Fibroblast of skin of left quadriceps (primary cell): ENCODE results near the gene RBCK1.
"Not testable (repeated sequence)": the region's sequence is repeated elsewhere in the genome, so short reads cannot be mapped to it uniquely, and the experiment has no call there.

Experiments
- DNase-seq, 2 experiments: peaks; one replicate each; pipeline ENCODE4 v3.0.0-alpha.2; 2013; ENCODE audit warnings: low read depth in 2 of 2

The RBCK1 gene

DNA sequence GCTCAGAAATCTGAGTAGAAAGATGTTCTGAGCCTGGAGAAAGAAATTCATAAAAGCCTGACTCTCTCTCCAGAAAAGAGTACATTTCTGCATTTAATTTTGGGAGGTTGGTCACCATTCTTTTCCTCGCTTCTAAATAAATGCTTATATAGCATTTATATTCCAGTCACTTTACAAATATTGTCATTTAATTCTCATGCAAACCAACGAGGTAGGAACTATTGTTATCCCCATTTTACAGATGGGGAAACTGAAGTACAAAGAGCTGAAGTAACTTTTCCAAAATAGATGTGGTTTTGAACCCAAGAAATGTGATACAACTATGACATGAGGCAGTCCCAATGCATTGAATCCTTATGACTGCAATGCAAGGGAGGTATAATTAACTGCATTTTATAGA is 32.0 kb upstream of the RBCK1 start:
- DNase-seq: no peak

DNA sequence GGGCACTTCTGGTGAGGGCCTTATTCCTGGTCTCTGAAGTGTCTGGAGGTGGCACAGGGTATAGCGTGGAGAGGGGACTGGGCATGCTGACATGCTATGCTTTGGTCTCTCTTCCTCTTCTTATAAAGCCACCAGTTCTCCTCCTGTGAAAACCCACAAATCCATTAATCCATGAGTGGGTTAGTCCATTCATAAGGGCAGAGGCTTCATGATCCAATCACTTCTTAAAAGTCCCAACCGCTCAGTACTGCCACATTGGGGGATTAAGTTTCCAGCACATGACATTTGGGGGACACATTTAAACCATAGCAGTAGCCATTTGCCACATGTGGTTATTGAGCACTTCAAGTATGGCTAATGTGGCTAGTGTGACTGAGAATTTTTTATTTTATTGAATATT is 31.3 kb upstream of the RBCK1 start:
- no peak for DNase-seq

DNA sequence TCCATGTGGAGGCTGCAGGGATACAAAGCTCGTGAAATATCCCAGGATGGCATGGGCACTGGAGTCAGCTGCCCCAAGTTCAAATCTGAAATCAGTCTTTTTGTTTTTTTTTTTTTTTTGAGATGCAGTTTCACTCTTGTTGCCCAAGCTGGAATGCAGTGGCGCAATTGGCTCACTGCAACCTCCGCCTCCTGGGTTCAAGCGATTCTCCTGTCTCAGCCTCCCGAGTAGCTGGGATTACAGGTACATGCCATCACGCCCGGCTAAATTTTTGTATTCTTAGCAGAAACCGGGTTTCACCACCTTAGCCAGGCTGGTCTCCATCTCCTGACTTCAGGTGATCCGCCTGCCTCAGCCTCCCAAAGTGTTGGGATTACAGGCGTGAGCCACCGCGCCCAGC is 30.5 kb upstream of the RBCK1 start:
- not testable (repeated sequence) for DNase-seq

DNA sequence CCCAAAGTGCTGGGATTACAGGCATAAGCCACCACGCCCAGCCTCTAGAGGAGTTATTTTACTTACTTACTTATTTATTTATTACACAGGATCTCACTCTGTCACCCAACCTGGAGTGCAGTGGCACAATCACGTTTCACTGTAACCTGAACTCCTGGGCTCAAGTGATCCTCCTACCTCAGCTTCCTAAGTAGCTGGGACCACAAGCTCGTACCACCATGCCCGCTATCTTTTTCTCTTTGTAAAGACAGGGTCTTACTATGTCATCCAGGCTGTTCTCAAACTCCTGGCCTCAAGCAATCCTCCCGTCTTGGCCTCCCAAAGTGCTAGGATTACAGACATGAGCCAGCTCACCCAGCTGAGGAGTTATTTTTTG is 29.1 kb upstream of the RBCK1 start:
- DNase-seq: no peak

DNA sequence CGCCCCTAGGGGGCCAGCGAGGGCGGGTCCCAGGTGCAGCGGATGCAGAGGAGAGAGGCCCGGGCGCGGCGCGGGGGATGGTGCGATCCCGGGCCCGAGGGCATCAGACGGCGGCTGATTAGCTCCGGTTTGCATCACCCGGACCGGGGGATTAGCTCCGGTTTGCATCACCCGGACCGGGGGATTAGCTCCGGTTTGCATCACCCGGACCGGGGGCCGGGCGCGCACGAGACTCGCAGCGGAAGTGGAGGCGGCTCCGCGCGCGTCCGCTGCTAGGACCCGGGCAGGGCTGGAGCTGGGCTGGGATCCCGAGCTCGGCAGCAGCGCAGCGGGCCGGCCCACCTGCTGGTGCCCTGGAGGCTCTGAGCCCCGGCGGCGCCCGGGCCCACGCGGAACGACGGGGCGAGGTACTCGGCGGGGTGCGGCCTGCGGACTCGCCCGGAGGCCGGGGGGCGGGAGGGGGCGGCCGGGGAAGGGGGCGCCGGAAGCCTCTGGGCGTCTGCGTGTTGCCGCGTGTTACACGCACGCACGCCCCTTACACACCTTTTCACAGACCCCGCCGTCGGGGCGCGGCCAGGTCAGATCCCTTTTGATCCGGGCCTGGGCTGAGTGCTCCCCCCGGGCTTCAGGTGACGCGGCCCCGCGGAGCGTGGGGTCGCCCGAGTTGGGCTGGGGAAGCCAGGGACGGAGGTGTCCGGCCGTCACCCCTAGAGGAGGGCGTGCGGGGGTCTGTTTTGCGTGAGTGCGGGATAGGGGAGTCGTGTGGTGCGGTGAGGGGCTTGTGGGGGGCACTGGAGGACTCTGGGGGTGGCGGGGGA is 27.1 kb upstream of the RBCK1 start:
- peak; percentile 45 to 49 for DNase-seq

DNA sequence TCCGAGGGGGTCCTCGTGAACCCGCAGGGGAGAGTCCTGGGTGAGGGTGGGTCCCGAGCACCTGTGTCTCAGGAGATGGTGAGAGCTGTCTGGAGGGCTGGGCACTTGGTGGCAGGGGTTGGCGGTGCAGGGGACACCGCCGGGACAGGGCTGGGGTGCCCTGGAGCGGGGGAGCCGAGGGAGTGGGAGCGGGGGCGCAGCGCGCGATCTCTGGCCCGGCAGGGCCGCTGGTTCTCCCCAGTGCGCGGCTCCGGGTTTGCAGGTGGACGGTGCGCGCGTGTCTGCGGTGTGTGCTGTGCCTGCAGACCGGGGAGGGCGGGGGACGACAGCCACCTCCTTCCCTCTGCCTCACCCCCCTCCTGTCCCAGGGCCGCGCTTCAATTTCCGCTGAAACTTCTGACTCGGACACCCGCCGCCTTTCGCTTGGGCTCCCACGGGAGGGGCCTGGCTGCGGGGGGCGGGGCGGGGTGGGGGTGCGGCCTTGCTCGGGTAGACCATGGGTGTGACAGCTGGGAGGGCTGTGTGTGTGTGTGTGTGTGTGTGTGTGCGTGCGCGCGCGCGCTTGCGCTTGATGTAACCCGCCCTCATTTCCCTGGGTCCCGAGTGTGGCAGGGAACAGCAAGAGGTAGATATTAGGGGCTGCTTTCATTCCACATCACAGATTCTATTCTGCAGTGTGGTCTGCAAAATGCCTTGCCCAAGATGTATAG is 26.4 kb upstream of the RBCK1 start:
- peak; percentile 49 to 52 for DNase-seq

DNA sequence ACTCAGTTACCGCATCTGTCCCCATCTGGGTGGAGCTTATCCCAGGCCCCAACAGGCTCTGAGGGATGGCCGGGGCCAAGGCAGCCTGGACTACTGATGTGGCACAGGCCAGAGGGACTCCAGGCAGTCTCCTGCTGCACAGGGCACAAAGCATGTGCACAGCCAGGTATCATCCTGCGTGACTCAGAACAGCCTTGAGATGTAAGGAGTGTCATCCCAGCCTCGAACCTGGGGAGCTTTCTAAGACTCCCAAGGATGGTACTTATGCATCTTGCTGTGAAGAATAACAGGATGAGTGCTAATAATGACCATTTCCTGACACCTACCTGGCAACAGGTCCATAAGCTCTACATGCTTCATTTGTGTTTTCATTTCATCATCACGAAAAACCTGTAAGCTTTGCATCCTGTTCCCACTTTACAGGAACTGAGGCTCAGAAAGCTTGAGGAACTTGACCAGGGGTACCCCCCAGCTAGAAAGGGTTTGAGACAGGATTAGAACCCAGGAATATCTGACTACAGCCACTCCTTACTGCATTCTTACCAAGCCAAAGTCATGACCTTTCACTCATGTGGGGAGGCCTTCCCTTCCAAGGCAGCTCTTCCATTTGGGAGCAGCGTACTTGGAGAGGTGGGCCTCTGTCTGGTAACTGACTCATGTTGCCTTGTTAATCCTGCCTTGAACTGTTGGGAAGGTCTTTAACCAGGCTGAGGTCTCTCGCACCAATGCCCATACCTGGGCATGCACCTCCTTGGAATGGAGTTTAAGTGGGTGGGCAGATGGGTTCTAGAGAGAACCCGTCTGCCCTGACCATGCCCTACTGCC is 25.6 kb upstream of the RBCK1 start:
- DNase-seq: no peak

DNA sequence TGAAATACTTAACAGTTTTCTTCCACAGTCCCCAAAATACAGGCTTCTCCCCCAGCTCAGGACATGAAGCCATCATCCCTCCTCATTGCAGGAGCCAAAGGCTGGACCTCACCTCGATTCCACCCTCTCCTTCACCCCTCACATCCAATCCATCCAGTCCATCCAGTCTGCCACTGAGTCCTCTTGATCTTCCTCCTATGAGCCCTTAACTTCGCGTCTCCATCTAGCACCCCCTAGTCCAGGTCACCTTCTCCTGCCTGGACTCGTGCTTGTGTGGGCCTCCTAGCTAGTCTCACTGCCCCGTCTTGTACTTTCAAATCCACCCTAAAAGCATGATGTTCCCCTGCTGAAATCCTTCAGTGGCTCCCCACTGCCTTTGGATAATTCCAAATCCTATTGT is 24.2 kb upstream of the RBCK1 start:
- no peak for DNase-seq

DNA sequence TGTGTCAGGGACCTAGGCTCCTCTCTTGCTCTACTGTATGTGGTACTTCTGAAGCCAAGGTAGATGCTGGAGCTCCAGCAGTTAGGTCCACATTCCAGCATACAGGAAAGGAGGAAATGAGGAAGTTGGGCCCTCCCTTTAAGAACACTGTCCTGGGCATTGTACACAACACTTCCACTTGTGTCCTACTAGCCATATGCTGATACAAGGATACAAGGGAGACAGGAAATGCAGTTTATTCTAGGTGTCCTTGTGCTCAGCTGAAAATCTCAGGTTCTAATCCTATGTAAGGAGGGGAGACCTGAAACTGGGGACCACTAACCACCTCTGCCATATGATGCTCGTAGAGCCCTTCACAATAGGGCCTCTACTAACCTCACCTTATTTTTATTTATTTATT is 23.4 kb upstream of the RBCK1 start:
- DNase-seq: no peak

DNA sequence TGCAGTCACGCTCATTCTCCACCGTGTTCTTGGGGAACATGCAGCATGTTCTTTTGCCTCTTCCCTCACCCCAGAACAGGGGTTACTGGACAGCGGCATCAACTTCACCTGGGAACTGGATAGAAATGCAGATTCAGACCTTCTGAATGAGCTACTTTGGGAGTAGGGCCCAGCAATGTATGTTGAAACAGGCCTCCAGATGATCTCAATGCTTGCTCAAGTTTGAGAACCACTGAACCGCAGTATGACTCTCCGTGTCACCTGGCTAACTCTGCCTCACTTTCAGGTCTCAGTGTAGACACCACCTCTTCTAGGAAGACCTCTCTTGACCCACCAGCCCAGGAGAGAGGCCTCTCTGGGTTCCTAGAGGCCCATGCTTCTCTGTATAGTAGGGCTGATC is 22.7 kb upstream of the RBCK1 start:
- no peak for DNase-seq

DNA sequence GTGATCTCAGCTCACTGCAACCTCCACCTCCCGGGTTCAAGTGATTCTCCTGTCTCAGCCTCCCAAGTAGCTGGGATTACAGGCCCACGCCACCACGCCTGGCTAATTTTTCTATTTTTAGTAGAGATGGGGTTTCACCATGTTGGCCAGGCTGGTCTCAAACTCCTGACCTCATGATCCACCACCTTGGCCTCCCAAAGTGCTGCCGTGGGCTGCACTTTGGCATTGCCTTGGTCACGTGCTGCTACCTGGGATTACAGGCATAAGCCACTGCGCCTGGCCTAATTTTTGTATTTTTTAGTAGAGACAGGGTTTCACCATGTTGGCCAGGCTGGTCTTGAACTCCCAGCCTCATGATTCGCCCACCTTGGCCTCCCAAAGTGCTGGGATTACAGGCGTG is 21.5 kb upstream of the RBCK1 start:
- DNase-seq: not testable (repeated sequence)

GRCh38 chr20:387520-387919 is 20.6 kb upstream of the RBCK1 start:
- no peak for DNase-seq

DNA sequence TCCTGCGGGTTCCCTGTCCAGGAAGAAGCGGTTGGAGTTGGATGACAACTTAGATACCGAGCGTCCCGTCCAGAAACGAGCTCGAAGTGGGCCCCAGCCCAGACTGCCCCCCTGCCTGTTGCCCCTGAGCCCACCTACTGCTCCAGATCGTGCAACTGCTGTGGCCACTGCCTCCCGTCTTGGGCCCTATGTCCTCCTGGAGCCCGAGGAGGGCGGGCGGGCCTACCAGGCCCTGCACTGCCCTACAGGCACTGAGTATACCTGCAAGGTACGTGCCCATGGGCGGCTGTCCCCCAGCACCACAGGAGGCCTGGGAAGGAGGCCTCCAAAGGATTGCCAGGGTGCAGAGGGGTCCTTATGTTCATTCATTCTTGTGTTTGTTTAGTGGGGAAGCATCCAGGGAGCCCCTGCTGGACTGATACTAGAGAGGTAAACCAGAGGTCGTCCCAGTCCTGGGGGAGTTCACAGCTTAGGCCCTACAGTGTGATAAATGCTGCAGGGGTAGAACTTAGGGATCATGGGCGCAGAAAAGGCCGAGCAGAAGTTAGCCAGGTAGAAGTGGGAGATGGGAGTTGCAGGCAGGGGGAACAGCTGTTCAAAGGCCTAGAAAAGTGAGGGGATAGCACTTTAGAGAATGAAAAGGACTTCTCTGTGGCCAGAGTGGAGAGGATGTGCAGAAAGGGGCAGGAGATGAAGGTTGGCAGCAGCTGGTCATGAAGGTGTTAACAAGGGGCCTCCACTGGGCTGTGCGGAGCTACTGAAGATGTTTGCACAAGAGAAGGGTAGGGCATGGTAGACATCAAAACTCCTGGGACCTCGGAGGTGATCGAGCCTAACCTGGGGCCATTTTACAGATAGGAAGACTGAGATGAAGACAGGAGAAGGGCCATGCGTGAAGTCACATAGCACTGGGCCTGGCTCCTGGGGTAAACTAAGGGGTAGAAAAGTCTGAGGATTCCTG is 19.8 kb upstream of the RBCK1 start:
- DNase-seq: no peak

- DNase-seq: no peak
Measured at GRCh38 chr20:389220-389619, 18.9 kb upstream of the RBCK1 start.

GRCh38 chr20:391041-391711 is 16.9 kb upstream of the RBCK1 start:
- DNase-seq: no peak

DNA sequence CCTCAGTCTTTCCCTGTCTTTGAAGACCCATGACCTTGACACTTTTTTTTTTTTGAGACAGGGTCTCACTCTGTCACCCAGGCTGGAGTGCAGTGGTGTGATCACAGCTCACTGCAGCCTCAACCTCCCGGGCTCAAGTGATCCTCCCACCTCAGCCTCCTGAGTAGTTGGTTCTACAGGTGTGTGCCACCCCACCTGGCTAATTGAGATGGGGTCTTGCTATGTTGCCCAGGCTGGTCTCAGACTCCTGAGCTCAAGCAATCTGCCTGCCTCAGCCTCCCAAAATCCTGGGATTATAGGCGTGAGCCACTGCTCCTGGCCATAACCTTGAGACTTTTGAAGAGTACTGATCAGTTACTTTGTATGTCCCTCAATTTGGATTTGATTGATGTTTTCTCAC is 14.8 kb upstream of the RBCK1 start:
- not testable (repeated sequence) for DNase-seq

DNA sequence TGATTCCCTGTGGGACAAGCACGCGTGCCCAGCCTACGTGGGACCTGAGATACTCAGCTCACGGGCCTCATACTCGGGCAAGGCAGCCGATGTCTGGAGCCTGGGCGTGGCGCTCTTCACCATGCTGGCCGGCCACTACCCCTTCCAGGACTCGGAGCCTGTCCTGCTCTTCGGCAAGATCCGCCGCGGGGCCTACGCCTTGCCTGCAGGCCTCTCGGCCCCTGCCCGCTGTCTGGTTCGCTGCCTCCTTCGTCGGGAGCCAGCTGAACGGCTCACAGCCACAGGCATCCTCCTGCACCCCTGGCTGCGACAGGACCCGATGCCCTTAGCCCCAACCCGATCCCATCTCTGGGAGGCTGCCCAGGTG is 11.9 kb upstream of the RBCK1 start:
- no peak for DNase-seq

DNA sequence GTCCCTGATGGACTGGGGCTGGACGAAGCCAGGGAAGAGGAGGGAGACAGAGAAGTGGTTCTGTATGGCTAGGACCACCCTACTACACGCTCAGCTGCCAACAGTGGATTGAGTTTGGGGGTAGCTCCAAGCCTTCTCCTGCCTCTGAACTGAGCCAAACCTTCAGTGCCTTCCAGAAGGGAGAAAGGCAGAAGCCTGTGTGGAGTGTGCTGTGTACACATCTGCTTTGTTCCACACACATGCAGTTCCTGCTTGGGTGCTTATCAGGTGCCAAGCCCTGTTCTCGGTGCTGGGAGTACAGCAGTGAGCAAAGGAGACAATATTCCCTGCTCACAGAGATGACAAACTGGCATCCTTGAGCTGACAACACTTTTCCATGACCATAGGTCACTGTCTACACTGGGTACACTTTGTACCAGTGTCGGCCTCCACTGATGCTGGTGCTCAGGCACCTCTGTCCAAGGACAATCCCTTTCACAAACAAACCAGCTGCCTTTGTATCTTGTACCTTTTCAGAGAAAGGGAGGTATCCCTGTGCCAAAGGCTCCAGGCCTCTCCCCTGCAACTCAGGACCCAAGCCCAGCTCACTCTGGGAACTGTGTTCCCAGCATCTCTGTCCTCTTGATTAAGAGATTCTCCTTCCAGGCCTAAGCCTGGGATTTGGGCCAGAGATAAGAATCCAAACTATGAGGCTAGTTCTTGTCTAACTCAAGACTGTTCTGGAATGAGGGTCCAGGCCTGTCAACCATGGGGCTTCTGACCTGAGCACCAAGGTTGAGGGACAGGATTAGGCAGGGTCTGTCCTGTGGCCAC is 11.3 kb upstream of the RBCK1 start:
- no peak for DNase-seq

DNA sequence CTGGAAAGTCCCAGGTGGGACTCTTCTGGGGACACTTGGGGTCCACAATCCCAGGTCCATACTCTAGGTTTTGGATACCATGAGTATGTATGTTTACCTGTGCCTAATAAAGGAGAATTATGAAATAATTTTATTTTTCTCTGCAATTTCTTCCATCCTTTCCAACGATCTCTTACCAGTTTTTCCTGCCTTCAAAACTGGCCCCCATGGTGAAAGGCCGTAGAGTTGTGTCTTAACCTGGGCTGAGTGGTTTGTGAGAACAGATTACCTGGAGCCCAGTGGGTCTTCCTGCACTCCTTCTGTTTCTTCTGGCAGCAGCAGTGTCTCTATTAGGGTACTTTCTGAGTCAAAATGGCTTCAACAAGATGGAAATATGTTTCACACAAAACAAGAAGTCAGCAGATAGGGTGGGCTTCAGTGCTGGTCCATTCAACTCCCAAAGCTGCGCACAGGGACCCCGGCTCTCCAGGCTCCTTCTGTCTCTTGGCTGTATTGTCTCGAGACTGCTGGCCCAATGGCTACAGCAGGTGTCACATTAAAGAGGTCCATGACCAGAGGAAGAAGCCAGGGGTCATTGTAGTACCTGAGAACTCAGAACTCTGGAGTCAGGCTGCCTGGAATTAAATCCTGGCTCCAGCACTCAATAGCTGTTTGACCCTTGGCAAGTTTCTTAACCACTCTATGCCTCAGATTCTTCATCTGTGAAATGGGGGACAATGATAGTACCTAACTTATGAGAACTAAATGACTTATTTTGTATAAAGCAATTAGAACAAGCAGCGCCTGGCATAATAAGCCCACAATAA is 10.5 kb upstream of the RBCK1 start:
- no peak for DNase-seq
